ENCODE data around the gene ARPC1A.

GRCh38 chr7:99390941-99391602 is 65.4 kb downstream of the ARPC1A start:
- TF ChIP-seq TAF1 (IDR thresholded peaks at IDR 0.05; ENCODE audit: low read depth, low read length) (no peak), POLR2A (IDR thresholded peaks at IDR 0.05; ENCODE audit: low read depth, low read length) (no peak), POLR2AphosphoS5 (IDR thresholded peaks at IDR 0.05; ENCODE audit: low read depth, low read length) (no peak)

Data from GM12891 (cell line).